Measurements from ENCODE around the gene LACTBL1.

LACTBL1 gene

GRCh38 chr1:22962558-22962957 lies 10.1 kb downstream of the LACTBL1 start:
- ATAC-seq, result no peak
- no peak for TF ChIP-seq OSR1 (CRISPR knock-in tag; IDR thresholded peaks at IDR 0.05)
- TF ChIP-seq GLIS3 (CRISPR knock-in tag; IDR thresholded peaks at IDR 0.05), result no peak
- no peak for TF ChIP-seq POU6F1 (CRISPR knock-in tag; IDR thresholded peaks at IDR 0.05; ENCODE audit: borderline replicate concordance, low read depth)
- no peak for TF ChIP-seq ZC3H10 (CRISPR knock-in tag; IDR thresholded peaks at IDR 0.05)

- TF ChIP-seq OSR1 (CRISPR knock-in tag; IDR thresholded peaks at IDR 0.05) (no peak), TCF4 (CRISPR knock-in tag; IDR thresholded peaks at IDR 0.05; ENCODE audit: borderline replicate concordance) (no peak), PPARA (CRISPR knock-in tag; IDR thresholded peaks at IDR 0.05; ENCODE audit: borderline replicate concordance) (no peak), PATZ1 (CRISPR knock-in tag; IDR thresholded peaks at IDR 0.05; ENCODE audit: borderline replicate concordance) (no peak), GLIS3 (CRISPR knock-in tag; IDR thresholded peaks at IDR 0.05) (no peak), ZNF565 (CRISPR knock-in tag; conservative IDR thresholded peaks at IDR 0.05; ENCODE audit: low read depth) (no peak), TOX (CRISPR knock-in tag; IDR thresholded peaks at IDR 0.05; ENCODE audit: borderline replicate concordance) (no peak), CSDC2 (CRISPR knock-in tag; IDR thresholded peaks at IDR 0.05) (no peak), ZFP30 (CRISPR knock-in tag; IDR thresholded peaks at IDR 0.05) (no peak), POU6F1 (CRISPR knock-in tag; IDR thresholded peaks at IDR 0.05; ENCODE audit: borderline replicate concordance, low read depth) (no peak), SNAI2 (CRISPR knock-in tag; IDR thresholded peaks at IDR 0.05) (no peak), ARNTL (CRISPR knock-in tag; IDR thresholded peaks at IDR 0.05; ENCODE audit: borderline replicate concordance, low read depth) (no peak), ISL1 (CRISPR knock-in tag; IDR thresholded peaks at IDR 0.05) (no peak), ESRRG (CRISPR knock-in tag; IDR thresholded peaks at IDR 0.05) (no peak), CSRNP3 (CRISPR knock-in tag; IDR thresholded peaks at IDR 0.05) (no peak), ZNF70 (CRISPR knock-in tag; IDR thresholded peaks at IDR 0.05) (no peak), CREB5 (CRISPR knock-in tag; IDR thresholded peaks at IDR 0.05; ENCODE audit: low read depth) (no peak), RARB (CRISPR knock-in tag; IDR thresholded peaks at IDR 0.05) (no peak)
- no peak for ATAC-seq
Observed at GRCh38 chr1:22959545-22960360, 12.9 kb downstream of the LACTBL1 start.

- ATAC-seq, result no peak
- no peak for TF ChIP-seq TCF4 (CRISPR knock-in tag; IDR thresholded peaks at IDR 0.05; ENCODE audit: borderline replicate concordance)
- TF ChIP-seq ZNF70 (CRISPR knock-in tag; IDR thresholded peaks at IDR 0.05), result no peak
- TF ChIP-seq POU6F1 (CRISPR knock-in tag; IDR thresholded peaks at IDR 0.05; ENCODE audit: borderline replicate concordance, low read depth), result no peak
Observed at GRCh38 chr1:22958556-22958955, 14.1 kb downstream of the LACTBL1 start.

Measured in SK-N-SH treated with all-trans-retinoic acid at 6 μM for 48 hours (cell line).